ENCODE results near the gene TAOK1.

TAOK1 gene

DNA sequence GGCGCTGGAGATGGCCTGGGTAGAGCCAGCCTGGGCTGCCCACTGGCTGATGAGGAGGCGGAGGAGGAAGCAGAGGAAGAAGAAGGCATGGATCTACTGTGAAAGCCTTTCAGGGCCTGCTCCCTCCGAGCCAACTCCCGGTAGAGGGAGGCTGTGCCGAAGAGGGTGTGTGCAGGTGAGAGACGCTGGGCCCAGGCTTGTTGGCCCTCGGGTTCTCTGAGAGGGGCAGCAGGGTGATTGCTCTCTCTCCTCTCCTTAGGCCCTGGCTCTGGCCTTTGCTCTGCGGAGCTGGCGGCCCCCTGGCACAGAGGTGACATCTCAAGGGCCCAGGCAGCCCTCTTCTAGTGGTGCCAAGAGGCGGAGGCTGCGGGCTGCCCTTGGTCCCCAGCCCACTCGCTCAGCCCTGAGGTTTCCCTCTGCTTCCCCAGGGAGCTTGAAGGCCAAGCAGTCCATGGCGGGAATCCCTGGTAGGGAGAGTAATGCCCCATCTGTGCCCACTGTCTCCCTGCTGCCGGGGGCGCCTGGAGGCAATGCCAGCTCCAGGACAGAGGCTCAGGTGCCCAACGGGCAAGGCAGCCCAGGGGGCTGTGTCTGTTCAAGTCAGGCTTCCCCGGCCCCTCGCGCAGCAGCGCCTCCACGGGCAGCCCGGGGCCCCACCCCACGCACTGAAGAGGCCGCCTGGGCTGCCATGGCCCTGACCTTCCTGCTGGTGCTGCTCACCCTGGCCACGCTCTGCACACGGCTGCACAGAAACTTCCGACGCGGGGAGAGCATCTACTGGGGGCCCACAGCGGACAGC, 181.9 kb downstream of the TAOK1 start:
- no peak for FAIRE-seq

GRCh38 chr17:29572691-29573557, 182.8 kb downstream of the TAOK1 start:
- no peak for FAIRE-seq

- no peak for FAIRE-seq
Measured at GRCh38 chr17:29573558-29573869, 183.4 kb downstream of the TAOK1 start.

GRCh38 chr17:29573871-29574731, 183.9 kb downstream of the TAOK1 start:
- FAIRE-seq: no peak

DNA sequence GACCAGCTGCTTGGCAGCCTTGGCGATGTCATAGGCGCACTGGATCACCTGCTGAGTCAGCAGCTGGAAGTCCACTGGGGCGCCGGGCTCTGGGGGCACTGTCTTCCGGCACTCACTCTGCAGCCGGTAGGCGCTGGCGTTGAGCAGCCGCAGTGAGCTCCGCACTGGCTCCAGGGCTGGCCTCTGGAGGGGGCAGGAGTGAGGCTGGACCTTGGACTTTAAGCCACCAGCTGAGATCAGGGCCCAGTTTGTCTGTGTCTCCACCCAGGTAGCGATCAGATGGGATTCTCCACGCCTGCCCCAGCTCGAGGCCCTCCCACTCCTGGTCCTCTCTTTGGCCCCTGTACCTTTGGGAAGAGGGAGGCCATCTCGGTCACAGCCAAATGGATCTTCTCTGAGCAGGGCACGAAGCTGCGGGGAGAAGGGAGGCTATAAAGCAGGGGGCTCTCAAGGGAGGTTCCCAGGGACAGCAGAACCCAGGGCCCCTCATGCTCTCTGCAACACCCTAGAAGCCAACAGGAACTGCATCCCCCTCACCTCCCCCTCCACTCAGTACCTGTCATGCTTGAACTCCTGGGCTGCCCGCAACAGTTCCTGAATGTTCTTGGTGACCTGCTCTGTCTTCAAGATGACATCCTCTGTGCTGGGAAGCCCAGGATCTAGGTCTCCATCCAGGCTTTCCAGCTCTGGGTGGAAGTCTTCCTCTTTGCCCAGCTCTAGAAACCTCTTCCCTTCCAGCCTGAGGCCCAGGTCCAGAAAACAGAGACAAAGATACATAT, 184.8 kb downstream of the TAOK1 start:
- FAIRE-seq: no peak

GRCh38 chr17:29575511-29576213, 185.5 kb downstream of the TAOK1 start:
- FAIRE-seq: no peak

GRCh38 chr17:29576214-29577000, 186.2 kb downstream of the TAOK1 start:
- no peak for FAIRE-seq

- FAIRE-seq: no peak
Measured at GRCh38 chr17:29577001-29577370, 186.8 kb downstream of the TAOK1 start.

- no peak for FAIRE-seq
Measured at GRCh38 chr17:29577385-29578211, 187.4 kb downstream of the TAOK1 start.

DNA sequence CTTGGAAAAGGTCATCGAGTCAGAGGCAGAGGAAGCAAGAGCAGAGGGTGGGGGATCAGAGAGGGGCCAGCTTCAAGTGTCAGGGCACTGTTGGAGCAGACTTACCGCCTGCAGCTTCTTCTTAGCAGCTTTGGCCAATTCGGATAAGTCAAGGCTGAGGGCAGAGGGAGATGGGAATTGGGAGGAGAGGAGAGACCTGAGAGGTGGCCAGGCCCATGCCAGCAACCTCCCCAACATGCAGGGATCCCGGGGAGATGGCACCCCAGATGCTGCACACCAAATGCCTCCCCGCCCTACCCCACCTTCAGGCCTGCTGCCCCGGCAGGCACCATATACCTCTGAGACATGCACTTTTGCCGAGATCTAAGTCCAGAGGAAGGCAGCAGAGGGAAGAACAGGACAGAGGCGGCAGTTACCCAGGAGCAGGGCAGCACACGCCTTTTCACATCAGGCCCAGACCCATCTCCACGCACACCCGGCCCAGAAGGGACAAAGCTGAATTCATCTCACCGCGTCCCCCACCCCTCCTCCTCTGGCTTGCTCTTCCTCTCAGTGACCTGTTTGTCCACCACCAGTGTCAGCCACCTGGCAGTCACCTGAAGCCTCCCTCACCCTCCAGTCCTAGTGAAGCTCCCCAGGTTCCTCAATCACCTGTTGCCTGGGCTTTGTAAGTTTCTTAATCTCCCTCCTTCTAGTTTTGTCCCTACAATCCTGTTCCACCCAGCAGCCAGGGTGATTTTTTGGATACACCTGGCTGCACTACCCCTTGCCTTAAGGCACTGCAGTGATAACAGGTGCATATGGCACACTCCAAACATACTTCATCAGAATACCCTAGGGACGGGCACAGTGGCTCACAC, 188.7 kb downstream of the TAOK1 start:
- FAIRE-seq: no peak

DNA sequence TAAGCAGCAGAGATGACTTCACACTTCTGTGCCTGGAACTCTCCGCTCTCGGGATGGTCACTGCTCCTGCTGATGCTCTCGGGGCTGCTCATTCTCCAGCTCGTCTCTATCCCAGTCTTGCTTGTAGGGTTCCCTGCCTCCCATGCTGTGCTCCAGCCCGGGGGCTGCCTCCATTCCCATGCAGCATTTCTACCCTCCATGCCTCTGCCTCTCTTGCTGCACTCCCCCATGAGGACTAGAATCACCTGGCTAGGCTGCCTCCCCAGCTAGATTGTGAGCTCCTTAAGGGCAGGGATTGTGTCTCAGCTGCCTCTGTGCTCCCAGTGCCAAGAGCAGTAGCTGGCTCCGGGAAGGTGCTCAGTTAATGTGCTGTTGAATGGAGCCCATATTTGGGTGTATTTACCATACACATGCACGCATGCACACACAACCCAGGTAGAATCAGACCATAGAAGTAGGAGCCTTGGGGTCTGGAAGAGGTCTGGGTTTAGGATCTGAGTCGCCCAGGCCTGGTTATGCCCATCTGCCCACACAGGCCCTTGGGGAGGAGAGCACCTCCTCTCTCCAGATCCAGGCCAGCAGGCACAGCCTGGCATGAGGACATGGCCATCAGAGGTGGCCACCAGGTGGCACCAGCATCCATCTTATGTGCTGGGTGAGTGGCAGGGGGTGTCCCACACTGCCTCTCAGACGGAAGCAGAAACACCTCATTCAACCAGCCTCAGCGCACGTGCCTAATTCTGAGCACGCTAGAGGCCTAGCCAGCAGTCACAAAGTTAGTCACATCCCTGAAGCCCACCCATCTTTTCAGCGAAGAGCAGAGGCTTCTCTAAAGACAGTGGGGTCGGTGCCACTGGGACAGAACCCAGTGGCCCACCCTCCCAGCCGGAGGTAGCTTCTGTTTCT, 190.0 kb downstream of the TAOK1 start:
- no peak for FAIRE-seq

DNA sequence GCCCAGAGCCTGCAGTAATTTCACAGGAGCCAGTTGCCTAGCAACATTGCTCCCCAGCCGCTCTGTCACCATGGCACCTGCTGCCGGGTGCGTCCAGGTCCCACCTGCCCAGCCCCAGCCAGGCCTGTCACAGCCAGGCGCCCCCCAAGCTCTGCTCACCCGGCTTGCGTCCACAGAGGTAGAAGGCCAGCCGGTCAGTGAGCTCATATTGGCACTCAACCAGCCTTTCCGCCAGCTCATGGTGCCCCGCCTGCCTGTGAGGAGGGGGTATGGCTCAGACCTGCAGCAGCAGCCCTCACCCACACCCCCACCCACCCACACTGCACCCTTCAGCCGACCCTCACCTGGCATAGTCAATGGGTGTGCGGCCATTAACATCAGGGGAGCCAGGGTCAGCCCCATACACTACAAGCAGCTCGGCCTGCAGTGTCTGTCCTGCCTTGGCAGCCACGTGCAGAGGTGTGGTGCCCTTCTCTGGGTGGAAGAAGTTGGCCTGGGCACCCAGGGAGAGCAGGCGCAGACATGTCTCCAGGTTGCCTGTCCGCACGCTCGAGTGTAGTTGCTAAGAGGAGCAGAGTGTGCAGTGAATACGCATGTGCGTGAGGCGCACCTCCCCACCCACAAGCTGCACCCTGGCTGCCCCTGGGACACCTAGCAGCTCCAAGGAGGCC, 191.6 kb downstream of the TAOK1 start:
- no peak for FAIRE-seq

DNA sequence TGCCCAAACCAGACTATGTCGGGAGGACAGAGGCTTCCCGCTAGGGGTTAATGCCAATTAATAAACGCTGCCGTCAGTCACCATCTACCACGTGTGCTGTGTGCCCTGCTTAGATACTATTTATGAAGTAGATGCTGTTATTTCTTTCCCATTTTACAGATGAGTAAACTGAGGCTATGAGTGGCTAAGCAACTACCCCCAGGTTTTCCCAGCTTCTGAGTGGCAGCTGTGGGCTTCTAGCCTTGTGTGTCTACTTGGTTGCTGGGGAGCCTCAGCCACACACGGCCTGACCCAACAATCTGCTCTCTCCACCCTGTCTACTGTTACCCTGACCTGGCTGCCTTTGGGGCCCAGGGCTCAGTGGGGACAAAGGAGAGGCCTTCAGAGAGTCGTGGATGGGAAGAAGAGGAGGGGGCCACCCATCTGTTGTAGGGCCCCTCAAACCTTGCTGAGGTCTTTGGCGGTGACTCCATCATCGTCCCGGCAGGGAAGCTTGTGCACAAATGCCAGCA, 192.1 kb downstream of the TAOK1 start:
- no peak for FAIRE-seq

GRCh38 chr17:29582772-29583171, 192.6 kb downstream of the TAOK1 start:
- no peak for FAIRE-seq

GRCh38 chr17:29583324-29584248, 193.4 kb downstream of the TAOK1 start:
- no peak for FAIRE-seq

All from A204.1 (cell line).